NCI-H2227 treated with DMSO at 0.1 percent for 48 hours (cell line): Measurements from ENCODE around the gene SEMA3B.
"Not testable (repeated sequence)": the region's sequence is repeated elsewhere in the genome, so short reads cannot be mapped to it uniquely, and the experiment has no call there.

ENCODE experiments used
- DNase-seq: peaks from one replicate; lab custom pipeline; 2025; lab: John Stamatoyannopoulos, UW

SEMA3B gene

DNA sequence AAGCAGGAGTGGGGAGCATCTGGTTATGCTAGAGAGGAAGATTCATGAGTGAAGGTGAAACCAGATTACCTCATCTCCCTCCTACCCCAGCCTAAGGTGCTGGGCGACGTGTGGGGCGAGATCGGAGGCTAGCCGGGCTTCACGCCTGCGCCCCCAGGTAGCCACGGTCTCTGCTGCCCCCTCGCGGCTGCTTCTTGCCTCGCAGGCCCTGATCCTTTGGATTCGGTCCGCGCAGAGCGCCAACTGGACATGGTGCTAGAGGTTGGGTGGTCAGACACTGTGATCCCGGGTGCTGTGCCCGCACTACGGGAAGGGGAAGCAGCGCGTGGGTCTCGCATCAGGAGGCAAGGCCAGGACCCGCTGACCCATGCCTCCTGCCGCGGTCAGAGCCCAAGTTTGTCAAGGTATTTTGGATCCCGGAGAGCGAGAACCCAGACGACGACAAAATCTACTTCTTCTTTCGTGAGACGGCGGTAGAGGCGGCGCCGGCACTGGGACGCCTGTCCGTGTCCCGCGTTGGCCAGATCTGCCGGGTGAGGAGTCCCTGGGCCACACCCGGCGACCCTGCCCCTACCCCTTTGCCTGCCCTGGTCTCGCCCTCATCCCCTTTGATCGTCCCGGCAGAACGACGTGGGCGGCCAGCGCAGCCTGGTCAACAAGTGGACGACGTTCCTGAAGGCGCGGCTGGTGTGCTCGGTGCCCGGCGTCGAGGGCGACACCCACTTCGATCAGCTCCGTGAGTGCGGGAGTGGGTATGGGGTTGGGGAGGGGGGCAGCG, 4.2 kb downstream of the SEMA3B start:
- peak; percentile 65 for DNase-seq

DNA sequence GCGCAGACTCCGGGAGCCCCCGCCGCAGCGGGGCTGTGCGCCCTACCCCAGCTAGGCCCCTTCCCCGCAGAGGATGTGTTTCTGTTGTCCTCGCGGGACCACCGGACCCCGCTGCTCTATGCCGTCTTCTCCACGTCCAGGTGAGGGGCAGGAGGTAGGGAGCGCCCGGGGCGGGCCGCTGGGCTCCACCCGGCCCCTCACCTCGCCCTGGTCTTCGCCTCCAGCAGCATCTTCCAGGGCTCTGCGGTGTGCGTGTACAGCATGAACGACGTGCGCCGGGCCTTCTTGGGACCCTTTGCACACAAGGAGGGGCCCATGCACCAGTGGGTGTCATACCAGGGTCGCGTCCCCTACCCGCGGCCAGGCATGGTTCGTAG, 4.7 kb downstream of the SEMA3B start:
- no peak for DNase-seq

DNA sequence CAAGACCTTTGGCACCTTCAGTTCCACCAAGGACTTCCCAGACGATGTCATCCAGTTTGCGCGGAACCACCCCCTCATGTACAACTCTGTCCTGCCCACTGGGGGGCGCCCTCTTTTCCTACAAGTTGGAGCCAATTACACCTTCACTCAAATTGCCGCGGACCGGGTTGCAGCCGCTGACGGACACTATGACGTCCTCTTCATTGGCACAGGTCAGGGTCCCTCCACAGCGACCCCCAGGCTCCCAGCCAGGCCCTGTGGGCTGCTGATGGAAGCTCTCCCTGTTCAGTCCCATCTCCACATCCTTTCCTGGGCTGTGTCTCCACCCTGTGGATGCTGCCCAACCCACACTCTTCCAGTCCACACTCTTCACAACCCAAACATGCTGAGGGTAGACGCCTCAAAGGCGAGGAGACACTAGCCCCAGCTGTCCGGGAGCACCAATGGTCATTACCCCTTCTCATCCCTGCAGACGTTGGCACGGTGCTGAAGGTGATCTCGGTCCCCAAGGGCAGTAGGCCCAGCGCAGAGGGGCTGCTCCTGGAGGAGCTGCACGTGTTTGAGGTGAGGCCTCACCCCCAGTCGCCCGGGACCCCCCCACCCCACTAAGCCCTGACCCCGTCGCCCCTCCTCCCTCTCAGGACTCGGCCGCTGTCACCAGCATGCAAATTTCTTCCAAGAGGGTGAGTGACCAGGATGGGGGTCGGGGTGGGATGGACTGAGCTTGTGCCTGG, 5.6 kb downstream of the SEMA3B start:
- DNase-seq = no peak

GRCh38 chr3:50275141-50275995, 6.4 kb downstream of the SEMA3B start:
- no peak for DNase-seq

DNA sequence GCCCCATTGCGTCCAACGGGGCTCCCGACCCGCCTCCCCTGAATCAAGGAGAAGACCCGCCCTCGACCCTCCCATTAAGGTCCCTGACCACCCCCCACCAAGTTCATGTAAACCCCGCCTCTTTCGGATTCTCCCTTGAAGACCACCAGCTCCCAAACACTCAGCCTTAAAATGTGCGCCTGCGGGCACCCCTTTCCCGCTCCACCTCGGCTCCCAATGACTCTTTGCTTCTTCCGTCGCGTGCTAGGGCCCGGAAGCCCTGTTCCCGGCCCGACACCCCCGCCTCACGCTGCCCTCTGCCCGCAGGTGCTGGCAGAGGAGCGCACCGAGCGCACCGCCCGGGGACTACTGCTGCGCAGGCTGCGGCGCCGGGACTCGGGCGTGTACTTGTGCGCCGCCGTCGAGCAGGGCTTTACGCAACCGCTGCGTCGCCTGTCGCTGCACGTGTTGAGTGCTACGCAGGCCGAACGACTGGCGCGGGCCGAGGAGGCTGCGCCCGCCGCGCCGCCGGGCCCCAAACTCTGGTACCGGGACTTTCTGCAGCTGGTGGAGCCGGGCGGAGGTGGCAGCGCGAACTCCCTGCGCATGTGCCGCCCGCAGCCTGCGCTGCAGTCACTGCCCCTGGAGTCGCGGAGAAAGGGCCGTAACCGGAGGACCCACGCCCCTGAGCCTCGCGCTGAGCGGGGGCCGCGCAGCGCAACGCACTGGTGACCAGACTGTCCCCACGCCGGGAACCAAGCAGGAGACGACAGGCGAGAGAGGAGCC, 7.2 kb downstream of the SEMA3B start:
- no peak for DNase-seq

GRCh38 chr3:50276762-50277101, 7.8 kb downstream of the SEMA3B start:
- DNase-seq = no peak

GRCh38 chr3:50278123-50278879, 9.4 kb downstream of the SEMA3B start:
- no peak for DNase-seq

- DNase-seq = no peak
Observed at GRCh38 chr3:50278880-50279224, 9.9 kb downstream of the SEMA3B start, which contains the start of gene LSMEM2. Gene LSMEM2, plus strand, starts transcription at chr3:50279087. Its CDS starts 27 bp downstream, at chr3:50279114.

DNA sequence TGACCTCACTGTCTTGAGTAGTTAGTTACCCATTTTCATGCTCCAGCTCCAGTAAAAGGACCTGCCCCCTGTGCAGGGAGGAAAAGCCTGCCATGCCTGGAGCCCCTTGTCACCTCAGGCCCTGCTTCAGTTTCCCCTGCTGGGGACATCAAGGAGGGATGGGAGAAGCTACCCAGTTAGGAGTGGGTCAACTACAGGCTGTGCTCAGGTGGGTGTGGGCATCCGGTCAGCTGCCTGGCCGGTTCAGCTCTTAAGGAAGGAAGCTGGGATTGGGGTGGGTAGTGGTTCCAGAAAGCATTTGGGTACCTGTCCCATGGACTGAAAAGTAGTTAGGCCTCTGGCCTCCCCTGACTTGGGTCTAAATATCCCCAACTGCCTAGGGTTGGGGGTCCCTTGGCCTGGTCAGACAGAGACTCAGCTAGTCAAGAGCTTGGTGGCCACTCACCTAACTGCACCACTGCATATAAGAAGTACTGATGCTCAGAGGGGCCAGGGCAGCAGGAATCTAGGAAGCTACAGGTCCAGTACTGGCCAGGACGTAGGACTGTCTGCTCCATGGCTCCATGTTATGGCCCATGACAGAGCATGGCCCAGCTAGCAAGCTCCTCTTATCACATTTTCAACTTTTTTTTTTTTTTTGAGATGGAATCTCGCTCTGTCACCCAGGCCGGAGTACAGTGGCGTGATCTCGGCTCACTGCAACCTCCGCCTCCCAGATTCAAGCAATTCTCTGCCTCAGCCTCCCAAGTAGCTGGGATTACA, 10.5 kb downstream of the SEMA3B start:
- DNase-seq = no peak

GRCh38 chr3:50284121-50284520, 15.2 kb downstream of the SEMA3B start:
- DNase-seq = not testable (repeated sequence)

DNA sequence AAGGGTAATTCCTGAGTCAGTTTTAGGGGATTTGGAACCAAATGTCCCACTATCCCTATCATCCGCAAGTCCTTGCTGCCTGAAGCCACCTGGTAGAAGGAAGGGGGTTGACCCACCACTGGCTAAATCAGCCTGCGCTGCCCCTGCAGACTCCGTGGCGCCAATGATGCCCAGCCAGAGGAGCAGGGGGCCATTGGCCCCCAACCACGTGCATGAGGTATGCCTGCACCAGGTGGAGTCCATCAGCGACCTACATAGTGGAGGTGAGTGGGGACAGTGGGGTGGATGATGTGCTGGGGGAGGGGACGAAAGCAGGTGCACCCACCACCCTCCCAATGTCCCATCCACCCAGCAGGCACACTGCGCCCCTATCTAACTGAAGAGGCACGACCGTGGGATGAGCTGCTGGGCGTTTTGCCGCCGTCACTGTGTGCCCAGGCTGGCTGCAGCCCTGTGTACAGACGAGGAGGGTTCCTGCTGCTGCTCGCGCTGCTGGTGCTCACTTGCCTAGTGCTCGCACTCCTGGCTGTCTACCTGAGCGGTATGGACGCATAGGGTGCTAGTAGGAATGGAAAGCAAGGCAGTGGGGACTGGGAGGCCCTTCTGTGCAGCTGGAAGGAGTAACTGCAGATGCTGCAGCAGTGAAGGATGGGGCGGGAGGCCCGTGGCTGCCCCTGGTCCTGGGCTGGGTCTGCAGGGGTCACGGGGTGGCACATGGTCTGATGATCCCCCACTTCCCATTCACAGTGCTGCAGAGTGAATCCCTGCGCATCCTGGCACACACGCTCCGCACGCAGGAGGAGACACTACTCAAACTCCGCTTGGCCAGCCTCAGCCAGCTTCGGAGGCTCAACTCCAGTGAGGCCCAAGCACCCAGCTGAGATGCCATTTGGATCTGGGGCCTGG, 17.6 kb downstream of the SEMA3B start:
- no peak for DNase-seq

GRCh38 chr3:50287262-50287661, 18.3 kb downstream of the SEMA3B start:
- no peak for DNase-seq

DNA sequence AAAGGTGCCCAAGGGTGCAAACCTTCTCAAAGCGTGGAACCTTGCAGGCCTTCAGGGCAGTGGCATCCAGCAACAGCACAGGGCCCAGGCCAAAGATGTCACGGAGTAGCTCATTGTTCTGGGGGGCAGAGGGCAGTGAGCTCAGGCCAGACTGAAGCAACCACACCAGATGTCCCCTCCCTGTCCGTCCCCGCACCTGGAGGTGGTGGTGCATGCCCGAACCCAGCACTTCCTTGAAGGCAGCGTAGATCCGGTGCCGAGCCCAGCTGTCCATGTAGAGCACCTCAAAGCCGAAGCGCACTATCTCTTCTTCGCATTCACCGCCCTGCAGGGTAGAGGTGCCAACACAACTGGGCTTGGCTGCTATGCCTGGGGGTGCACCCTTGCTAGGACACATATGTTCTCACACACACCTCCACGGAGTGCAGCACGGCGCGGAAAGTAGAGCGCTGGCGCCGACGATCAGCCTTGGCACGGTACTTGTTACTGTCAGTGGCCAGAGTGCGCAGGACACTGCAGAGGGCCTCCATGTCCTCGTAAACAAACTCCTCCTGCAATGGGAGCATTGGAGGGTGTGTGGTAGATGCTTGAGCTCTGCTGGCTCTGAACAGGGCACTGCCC, 19.6 kb downstream of the SEMA3B start:
- no peak for DNase-seq

GRCh38 chr3:50289130-50289529, 20.2 kb downstream of the SEMA3B start:
- no peak for DNase-seq

DNA sequence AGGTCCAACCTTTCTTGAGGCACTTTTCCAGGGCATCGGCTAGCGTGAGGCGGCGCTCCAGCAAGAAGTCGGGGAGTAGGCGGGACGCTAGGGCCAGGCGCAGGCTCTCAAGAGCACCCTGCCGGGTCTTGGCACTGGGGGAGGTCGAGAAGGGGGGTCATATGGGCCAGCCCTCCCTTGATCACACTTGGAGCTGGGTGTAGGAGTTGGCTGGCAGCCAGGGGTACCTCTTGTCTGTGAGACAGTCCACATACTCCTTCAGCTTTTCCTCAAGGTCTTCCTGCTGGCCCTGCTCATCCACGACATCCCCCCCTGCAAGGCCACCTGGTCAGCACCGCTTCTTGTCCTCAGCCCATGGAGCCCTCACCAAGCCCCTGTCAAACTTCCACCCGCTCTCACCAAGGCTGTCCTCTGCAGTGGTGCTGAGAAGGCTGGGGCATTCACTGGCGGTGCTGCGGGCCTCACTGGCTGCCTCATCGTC, 21.3 kb downstream of the SEMA3B start:
- no peak for DNase-seq

- DNase-seq = peak; percentile 87
Observed at GRCh38 chr3:50292159-50293078, 23.5 kb downstream of the SEMA3B start, which contains the start of gene IFRD2. Gene IFRD2, minus strand, starts transcription at chr3:50292429. Its CDS starts 155 bp downstream, at chr3:50292274.

GRCh38 chr3:50293079-50293801, 24.3 kb downstream of the SEMA3B start:
- no peak for DNase-seq
